ENCODE data around the gene ATAD5. TPM values are rescaled to one million over a fixed set of nuclear protein-coding genes. Genes with fewer than 3 reads are reported as not detected.

The ATAD5 gene
- polyA plus RNA-seq, 1 of the 3 experiments (the other 2 are of a cell fraction) = 0.66 TPM

DNA sequence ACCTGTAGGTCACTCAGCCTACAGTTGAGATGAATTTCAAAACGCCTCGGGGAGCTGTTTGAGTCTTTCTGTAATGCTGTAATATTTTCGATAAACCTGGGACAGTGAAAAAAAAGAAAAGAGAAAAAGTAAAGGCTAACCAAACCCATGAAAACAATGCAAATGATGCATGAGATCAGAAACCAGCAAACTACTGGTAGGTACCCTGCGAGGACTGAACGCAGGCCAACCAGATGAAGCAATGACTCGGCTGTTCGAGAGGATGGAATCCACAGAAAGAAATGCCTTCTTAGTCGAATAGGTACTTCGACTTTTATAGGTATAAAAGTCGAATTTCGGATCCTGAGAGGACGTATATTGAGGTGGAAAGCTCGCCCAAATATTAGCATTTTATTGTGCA, 509 bp upstream of the ATAD5 start:
- peak overlapping the region; percentile 91; the same call in 1 of the 2 replicates for H3K9ac ChIP-seq
- CTCF ChIA-PET = interaction anchor here (0.9 kb wide), 1 partner anchor 9 kb away, joined by 3 read pairs; no protein-coding TSS in a partner anchor
- H3K4me2 ChIP-seq = peak overlapping the region; percentile 88
- 51% methylated on average over 13 of the region's 13 CpGs for WGBS (ENCODE audit: low lambda C conversion rate)
- H3K9me3 ChIP-seq = no peaks in the 10 kb centered on the region
- peak overlapping the region; percentile 98 for H2AFZ ChIP-seq (ENCODE audit: low read depth)
- H4K20me1 ChIP-seq (ENCODE audit: insufficient read depth) = no peaks in the 10 kb centered on the region
- POLR2A ChIA-PET = no interaction called here
- TF ChIP-seq JUND (IDR thresholded peaks at IDR 0.05) (no peak), FOXM1 (IDR thresholded peaks at IDR 0.05; ENCODE audit: low read depth) (no peak), RCOR1 (IDR thresholded peaks at IDR 0.05; ENCODE audit: low read length) (no peak), MAX (IDR thresholded peaks at IDR 0.05; ENCODE audit: low read depth) (no peak), REST (IDR thresholded peaks at IDR 0.05; ENCODE audit: low read depth, low read length) (no peak)
- TF ChIP-seq, protein P1, sequence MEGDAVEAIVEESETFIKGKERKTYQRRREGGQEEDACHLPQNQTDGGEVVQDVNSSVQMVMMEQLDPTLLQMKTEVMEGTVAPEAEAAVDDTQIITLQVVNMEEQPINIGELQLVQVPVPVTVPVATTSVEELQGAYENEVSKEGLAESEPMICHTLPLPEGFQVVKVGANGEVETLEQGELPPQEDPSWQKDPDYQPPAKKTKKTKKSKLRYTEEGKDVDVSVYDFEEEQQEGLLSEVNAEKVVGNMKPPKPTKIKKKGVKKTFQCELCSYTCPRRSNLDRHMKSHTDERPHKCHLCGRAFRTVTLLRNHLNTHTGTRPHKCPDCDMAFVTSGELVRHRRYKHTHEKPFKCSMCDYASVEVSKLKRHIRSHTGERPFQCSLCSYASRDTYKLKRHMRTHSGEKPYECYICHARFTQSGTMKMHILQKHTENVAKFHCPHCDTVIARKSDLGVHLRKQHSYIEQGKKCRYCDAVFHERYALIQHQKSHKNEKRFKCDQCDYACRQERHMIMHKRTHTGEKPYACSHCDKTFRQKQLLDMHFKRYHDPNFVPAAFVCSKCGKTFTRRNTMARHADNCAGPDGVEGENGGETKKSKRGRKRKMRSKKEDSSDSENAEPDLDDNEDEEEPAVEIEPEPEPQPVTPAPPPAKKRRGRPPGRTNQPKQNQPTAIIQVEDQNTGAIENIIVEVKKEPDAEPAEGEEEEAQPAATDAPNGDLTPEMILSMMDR (IDR thresholded peaks at IDR 0.05) = no peak
- TF ChIP-seq, protein P2, sequence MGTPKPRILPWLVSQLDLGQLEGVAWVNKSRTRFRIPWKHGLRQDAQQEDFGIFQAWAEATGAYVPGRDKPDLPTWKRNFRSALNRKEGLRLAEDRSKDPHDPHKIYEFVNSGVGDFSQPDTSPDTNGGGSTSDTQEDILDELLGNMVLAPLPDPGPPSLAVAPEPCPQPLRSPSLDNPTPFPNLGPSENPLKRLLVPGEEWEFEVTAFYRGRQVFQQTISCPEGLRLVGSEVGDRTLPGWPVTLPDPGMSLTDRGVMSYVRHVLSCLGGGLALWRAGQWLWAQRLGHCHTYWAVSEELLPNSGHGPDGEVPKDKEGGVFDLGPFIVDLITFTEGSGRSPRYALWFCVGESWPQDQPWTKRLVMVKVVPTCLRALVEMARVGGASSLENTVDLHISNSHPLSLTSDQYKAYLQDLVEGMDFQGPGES (IDR thresholded peaks at IDR 0.05; ENCODE audit: low read depth, low read length) = no peak
- H3K27me3 ChIP-seq (ENCODE audit: insufficient read depth) = no peaks in the 10 kb centered on the region
- H3K4me1 ChIP-seq (ENCODE audit: control insufficient read depth in 1 of 2, insufficient read depth in 2 of 2, low read depth in 1 of 2, low read length in 1 of 2) = peaks cover 0 to 14% of the 10 kb centered on the region in 2 experiments; a peak in 2 of 4 replicates
- peak overlapping the region; percentile 35 to 72 for H3K27ac ChIP-seq (ENCODE audit: low read depth in 2 of 2, low read length in 1 of 2)
- peaks cover 0 to 2% of the 10 kb centered on the region in 2 experiments for H3K36me3 ChIP-seq (replicated peaks in 1 of 2; ENCODE audit: control insufficient read depth in 1 of 2, insufficient read depth in 2 of 2, low read length in 1 of 2)
- H3K4me3 ChIP-seq (ENCODE audit: low read depth in 2 of 2, low read length in 1 of 2) = peak overlapping the region; percentile 78 to 90
- H3F3A ChIP-seq (replicated peaks; ENCODE audit: insufficient read depth) = peaks cover 7% of the 10 kb centered on the region
- H3K79me2 ChIP-seq (ENCODE audit: insufficient read depth) = peaks cover 39% of the 10 kb centered on the region
- no peaks in the 10 kb centered on the region for H3K9me2 ChIP-seq
- DNase-seq = peak; percentile 30

DNA sequence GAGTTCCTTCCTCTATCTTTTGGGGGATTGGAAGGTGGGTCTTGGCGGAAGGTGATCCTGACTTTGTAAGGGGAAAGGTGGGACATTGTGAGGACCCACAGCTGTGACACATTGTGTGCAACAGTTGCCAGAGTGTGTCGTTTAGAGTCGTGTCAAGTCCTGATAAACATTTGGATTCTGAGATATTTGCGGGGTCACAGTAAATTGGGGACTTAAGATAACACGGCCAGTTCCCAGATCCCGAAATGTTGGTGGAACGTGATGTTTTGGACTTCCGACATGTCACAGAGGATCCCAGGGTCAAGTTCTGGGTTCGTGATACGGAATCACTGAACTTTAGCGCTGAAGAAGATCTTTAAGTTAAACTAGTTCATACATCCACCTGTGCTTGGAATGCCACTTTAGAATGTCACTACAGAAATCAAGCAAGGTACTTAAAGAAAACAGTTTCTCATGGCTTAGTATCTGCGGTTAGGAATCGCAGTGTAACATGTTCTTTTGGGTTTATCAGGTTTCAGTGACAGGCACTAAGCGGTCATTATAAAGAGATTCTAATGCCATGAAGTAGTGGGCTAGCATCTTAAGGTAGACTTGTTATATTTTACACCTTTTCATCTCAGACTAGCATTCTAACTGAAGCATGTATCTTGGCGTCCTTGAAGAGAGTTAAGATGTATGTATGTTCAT, 815 bp downstream of the ATAD5 start:
- Histone ChIP-seq H3K9me3 (no peaks in the 10 kb centered on the region), H3K27ac (ENCODE audit: low read depth in 2 of 2, low read length in 1 of 2) (no peak overlapping the region), H2AFZ (ENCODE audit: low read depth) (peak overlapping the region; percentile 98), H3K9me2 (no peaks in the 10 kb centered on the region), H3K9ac (peak overlapping the region; percentile 91), H3F3A (replicated peaks; ENCODE audit: insufficient read depth) (peaks cover 7% of the 10 kb centered on the region), H3K4me1 (ENCODE audit: control insufficient read depth in 1 of 2, insufficient read depth in 2 of 2, low read depth in 1 of 2, low read length in 1 of 2) (peaks cover 0 to 14% of the 10 kb centered on the region in 2 experiments; a peak in 2 of 4 replicates), H3K27me3 (ENCODE audit: insufficient read depth) (no peaks in the 10 kb centered on the region), H3K36me3 (replicated peaks in 1 of 2; ENCODE audit: control insufficient read depth in 1 of 2, insufficient read depth in 2 of 2, low read length in 1 of 2) (peaks cover 5 to 8% of the 10 kb centered on the region in 2 experiments), H3K79me2 (ENCODE audit: insufficient read depth) (peaks cover 39% of the 10 kb centered on the region), H3K4me3 (ENCODE audit: low read depth in 2 of 2, low read length in 1 of 2) (peak overlapping the region; percentile 78 to 90), H4K20me1 (ENCODE audit: insufficient read depth) (no peaks in the 10 kb centered on the region), H3K4me2 (peak overlapping the region; percentile 88)
- no peak for DNase-seq
- ChIA-PET POLR2A (no interaction called here), CTCF (interaction anchor here (0.5 to 0.9 kb wide), 2 partner anchors 8 to 19 kb away, joined by 3 read pairs; no protein-coding TSS in a partner anchor)
- WGBS (ENCODE audit: low lambda C conversion rate) = 5% methylated on average over 15 of the region's 15 CpGs
- TF ChIP-seq, protein P3, sequence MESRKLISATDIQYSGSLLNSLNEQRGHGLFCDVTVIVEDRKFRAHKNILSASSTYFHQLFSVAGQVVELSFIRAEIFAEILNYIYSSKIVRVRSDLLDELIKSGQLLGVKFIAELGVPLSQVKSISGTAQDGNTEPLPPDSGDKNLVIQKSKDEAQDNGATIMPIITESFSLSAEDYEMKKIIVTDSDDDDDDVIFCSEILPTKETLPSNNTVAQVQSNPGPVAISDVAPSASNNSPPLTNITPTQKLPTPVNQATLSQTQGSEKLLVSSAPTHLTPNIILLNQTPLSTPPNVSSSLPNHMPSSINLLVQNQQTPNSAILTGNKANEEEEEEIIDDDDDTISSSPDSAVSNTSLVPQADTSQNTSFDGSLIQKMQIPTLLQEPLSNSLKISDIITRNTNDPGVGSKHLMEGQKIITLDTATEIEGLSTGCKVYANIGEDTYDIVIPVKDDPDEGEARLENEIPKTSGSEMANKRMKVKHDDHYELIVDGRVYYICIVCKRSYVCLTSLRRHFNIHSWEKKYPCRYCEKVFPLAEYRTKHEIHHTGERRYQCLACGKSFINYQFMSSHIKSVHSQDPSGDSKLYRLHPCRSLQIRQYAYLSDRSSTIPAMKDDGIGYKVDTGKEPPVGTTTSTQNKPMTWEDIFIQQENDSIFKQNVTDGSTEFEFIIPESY (IDR thresholded peaks at IDR 0.05; ENCODE audit: borderline replicate concordance, low read depth) = no peak
- TF ChIP-seq RFX5 (IDR thresholded peaks at IDR 0.05; ENCODE audit: low read length) = no peak
- no peak for TF ChIP-seq RXRA (IDR thresholded peaks at IDR 0.05; ENCODE audit: borderline replicate concordance, low read depth)
- no peak for TF ChIP-seq TAF1 (IDR thresholded peaks at IDR 0.05; ENCODE audit: borderline replicate concordance, low read depth, low read length)
- TF ChIP-seq FOSL2 (IDR thresholded peaks at IDR 0.05; ENCODE audit: borderline replicate concordance, low read depth) = no peak
- TF ChIP-seq TCF12 (IDR thresholded peaks at IDR 0.05) = no peak
- TF ChIP-seq USF1 (IDR thresholded peaks at IDR 0.05; ENCODE audit: borderline replicate concordance, low read depth) = no peak
- no peak for TF ChIP-seq JUND (IDR thresholded peaks at IDR 0.05)
- no peak for TF ChIP-seq MAX (IDR thresholded peaks at IDR 0.05; ENCODE audit: low read depth)

Measured in SK-N-SH (cell line).